Right atrium auricular region (tissue), 2 donors: ENCODE results near the gene CTTNBP2NL. TPM values are rescaled to one million over a fixed set of nuclear protein-coding genes. Genes with fewer than 3 reads are reported as not detected.

Source experiments
- DNase-seq: peaks from one replicate; pipeline ENCODE4 v3.0.0-alpha.2; 2019; ENCODE audit warnings: low spot score
- H3K27ac ChIP-seq, 2 donors: fragments of 200-600 bp; sonication (generic); 1 replicate in 1 of 2; 2 replicates in 1 of 2; pipeline ENCODE4 v1.5.1; 2016 to 2019
- H3K27me3 ChIP-seq, 2 donors: fragments of 200-600 bp; sonication (generic); one replicate each; pipeline versions ENCODE4 v1.5.1 to v1.6.0; 2017 to 2019
- H3K36me3 ChIP-seq: fragments of 200-600 bp; sonication (generic); one replicate; pipeline ENCODE4 v1.5.1; 2016
- H3K4me1 ChIP-seq, 2 donors: fragments of 200-600 bp; sonication (generic); one replicate each; pipeline versions ENCODE4 v1.5.1 to v1.6.0; 2017 to 2019
- H3K4me3 ChIP-seq, 2 donors: fragments of 200-600 bp; sonication (generic); 1 replicate in 1 of 2; 2 replicates in 1 of 2; pipeline ENCODE4 v1.5.1; 2017 to 2019; ENCODE audit warnings: mild to moderate bottlenecking in 1 of 2, moderate library complexity in 1 of 2
- H3K9me3 ChIP-seq, 2 donors: fragments of 200-600 bp; sonication (generic); one replicate each; pipeline ENCODE4 v1.5.1; 2019
- CTCF ChIP-seq, 2 donors: fragments of 200-600 bp; sonication (generic); IDR thresholded peaks; one replicate each; pipeline ENCODE4 v1.5.1; 2019; ENCODE audit warnings: antibody characterized with exemption in 2 of 2
- total RNA-seq, 2 donors: library from RNA; depleted of rRNA; stranded (reverse); fragments of >200 nt; gene quantifications; one replicate each; pipeline ENCODE4 v1.1.0, GENCODE V29; 2016

Gene CTTNBP2NL
- total RNA-seq, 2 donors from 2014 or later, result 10.2 to 13.4 TPM

GRCh38 chr1:112454316-112454715, 58.3 kb downstream of the CTTNBP2NL start:
- Histone ChIP-seq H3K27me3 (no peaks in the 10 kb centered on the region), H3K4me1 (no peaks in the 10 kb centered on the region), H3K36me3 (peaks cover 55% of the 10 kb centered on the region), H3K4me3 (no peak overlapping the region), H3K9me3 (no peaks in the 10 kb centered on the region), H3K27ac (no peak overlapping the region)
- DNase-seq, result no peak
- no peak for TF ChIP-seq CTCF (IDR thresholded peaks at IDR 0.05)

GRCh38 chr1:112457241-112457640, 61.2 kb downstream of the CTTNBP2NL start:
- no peak overlapping the region for H3K4me3 ChIP-seq
- H3K9me3 ChIP-seq, result no peaks in the 10 kb centered on the region
- H3K27ac ChIP-seq, result no peak overlapping the region
- H3K36me3 ChIP-seq, result peaks cover 46% of the 10 kb centered on the region
- no peaks in the 10 kb centered on the region for H3K27me3 ChIP-seq
- H3K4me1 ChIP-seq, result peaks cover 0 to 7% of the 10 kb centered on the region in 2 donors
- DNase-seq, result no peak
- no peak for TF ChIP-seq CTCF (IDR thresholded peaks at IDR 0.05)

DNA sequence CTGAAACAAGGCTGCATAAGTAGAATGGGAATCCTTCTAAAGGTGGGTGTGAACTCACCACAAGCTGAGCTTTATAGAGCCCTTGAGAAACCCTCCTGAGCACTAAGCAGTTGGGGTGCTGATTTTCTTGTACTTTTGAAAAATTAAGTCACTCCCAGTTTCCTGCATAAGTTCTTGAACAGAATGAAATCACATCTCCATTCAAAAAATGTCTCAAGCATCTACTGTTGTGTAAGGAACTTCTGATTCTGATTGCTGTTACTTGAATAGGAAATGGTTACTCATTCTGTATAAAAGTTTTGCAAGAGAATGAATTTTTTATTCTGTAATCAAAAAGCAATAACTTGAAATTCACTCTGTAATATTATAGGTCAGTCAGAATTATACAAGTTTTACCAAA, 61.9 kb downstream of the CTTNBP2NL start:
- H3K27me3 ChIP-seq, result no peaks in the 10 kb centered on the region
- no peak overlapping the region for H3K27ac ChIP-seq
- no peak for DNase-seq
- H3K9me3 ChIP-seq, result no peaks in the 10 kb centered on the region
- H3K4me3 ChIP-seq, result no peak overlapping the region
- peaks cover 0 to 7% of the 10 kb centered on the region in 2 donors for H3K4me1 ChIP-seq
- TF ChIP-seq CTCF (IDR thresholded peaks at IDR 0.05), result no peak
- H3K36me3 ChIP-seq, result peaks cover 46% of the 10 kb centered on the region

DNA sequence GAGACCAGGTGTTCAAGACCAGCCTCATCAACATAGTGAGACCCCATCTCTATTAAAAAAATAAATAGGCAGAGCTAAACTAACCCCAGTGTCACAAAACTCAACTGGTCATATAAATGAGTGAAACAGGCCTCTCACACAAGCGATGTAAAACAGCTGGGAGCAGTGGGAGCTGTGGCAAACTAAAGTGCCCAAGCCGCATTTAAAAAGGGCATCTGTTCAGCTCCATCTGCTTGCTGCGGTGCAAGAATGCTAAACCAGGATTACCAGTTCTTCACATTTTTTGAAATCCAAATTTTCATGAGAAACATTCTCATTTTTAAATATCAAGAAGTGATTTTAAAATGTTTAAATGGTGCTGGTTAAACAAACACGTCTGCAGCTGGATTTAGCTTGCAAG, 62.7 kb downstream of the CTTNBP2NL start:
- peaks cover 38% of the 10 kb centered on the region for H3K36me3 ChIP-seq
- no peak for TF ChIP-seq CTCF (IDR thresholded peaks at IDR 0.05)
- H3K4me1 ChIP-seq, result peaks cover 0 to 7% of the 10 kb centered on the region in 2 donors
- no peaks in the 10 kb centered on the region for H3K27me3 ChIP-seq
- no peaks in the 10 kb centered on the region for H3K9me3 ChIP-seq
- no peak overlapping the region for H3K4me3 ChIP-seq
- H3K27ac ChIP-seq, result no peak overlapping the region
- no peak for DNase-seq

- no peak for DNase-seq
- TF ChIP-seq CTCF (IDR thresholded peaks at IDR 0.05), result no peak
- Histone ChIP-seq H3K36me3 (peaks cover 20% of the 10 kb centered on the region), H3K27me3 (no peaks in the 10 kb centered on the region), H3K4me1 (peaks cover 0 to 10% of the 10 kb centered on the region in 2 donors), H3K27ac (no peak overlapping the region), H3K4me3 (no peak overlapping the region), H3K9me3 (no peaks in the 10 kb centered on the region)
These were observed 64.6 kb downstream of the CTTNBP2NL start for GRCh38 chr1:112460615-112461014.

DNA sequence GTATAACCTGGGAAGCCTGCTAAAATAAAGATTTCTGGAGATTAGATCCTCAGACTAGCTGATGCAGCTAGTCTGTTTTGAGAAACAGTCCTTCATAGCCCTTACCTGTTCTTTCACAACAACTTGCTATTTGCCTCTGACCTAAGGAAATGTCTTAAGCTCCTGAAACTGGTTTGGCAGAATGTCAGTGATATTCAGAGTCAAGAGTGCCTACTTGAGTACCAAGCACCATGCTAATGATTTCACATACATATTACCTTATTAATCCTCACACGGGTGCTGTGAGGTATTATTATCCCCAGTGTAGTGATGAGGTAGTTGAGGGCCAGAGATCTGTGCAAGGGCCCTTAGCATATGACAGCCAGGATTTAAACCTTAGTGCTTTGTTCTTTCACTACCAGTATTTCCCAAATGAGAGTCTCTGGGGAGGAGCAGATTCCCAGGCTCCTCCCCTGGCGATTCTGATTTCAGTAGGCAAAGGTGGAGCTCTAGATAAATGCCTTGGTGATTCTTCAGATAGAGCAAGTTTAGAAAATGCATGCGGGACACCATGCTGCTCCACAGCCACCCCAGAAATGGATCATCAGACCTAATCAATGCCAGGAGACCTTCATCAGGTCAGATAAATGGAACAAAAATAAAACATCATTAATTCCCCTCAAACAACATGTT, 65.3 kb downstream of the CTTNBP2NL start:
- peaks cover 0 to 17% of the 10 kb centered on the region in 2 donors for H3K4me1 ChIP-seq
- TF ChIP-seq CTCF (IDR thresholded peaks at IDR 0.05), result no peak
- H3K27me3 ChIP-seq, result no peaks in the 10 kb centered on the region
- H3K9me3 ChIP-seq, result no peaks in the 10 kb centered on the region
- no peak for DNase-seq
- H3K36me3 ChIP-seq, result peaks cover 12% of the 10 kb centered on the region
- no peak overlapping the region for H3K4me3 ChIP-seq
- peak overlapping the region; percentile 27 to 50 for H3K27ac ChIP-seq
